Measurements from ENCODE around the gene CHST15.

CHST15 gene

GRCh38 chr10:124025660-124026588 lies 67.5 kb downstream of the CHST15 start:
- H3K4me1 Mint-ChIP-seq, result peaks cover 51% of the 10 kb centered on the region
- H3K36me3 Mint-ChIP-seq (ENCODE audit: low read depth), result peaks cover 8% of the 10 kb centered on the region
- H3K27me3 Mint-ChIP-seq (ENCODE audit: low read depth), result peaks cover 16% of the 10 kb centered on the region
- no peaks in the 10 kb centered on the region for H3K9me3 Mint-ChIP-seq
- peak overlapping the region; percentile 57 to 87 (median 78) for H3K27ac Mint-ChIP-seq
- no peak overlapping the region for H3K4me3 Mint-ChIP-seq
- peak in 2 of 3 experiments; percentile 39 to 50 for TF ChIP-seq CTCF (IDR thresholded peaks at IDR 0.05; ENCODE audit: unreplicated experiment in 3 of 3)

GRCh38 chr10:124025152-124025551 lies 68.2 kb downstream of the CHST15 start:
- H3K9me3 Mint-ChIP-seq, result no peaks in the 10 kb centered on the region
- peaks cover 8% of the 10 kb centered on the region for H3K36me3 Mint-ChIP-seq (ENCODE audit: low read depth)
- no peak overlapping the region for H3K27ac Mint-ChIP-seq
- peaks cover 14% of the 10 kb centered on the region for H3K27me3 Mint-ChIP-seq (ENCODE audit: low read depth)
- peaks cover 57% of the 10 kb centered on the region for H3K4me1 Mint-ChIP-seq
- no peak overlapping the region for H3K4me3 Mint-ChIP-seq
- TF ChIP-seq CTCF (IDR thresholded peaks at IDR 0.05; ENCODE audit: unreplicated experiment in 3 of 3), result no peak

GRCh38 chr10:124022066-124022465 lies 71.3 kb downstream of the CHST15 start:
- Mint-ChIP-seq H3K4me1 (peaks cover 44% of the 10 kb centered on the region), H3K27me3 (ENCODE audit: low read depth) (peaks cover 12% of the 10 kb centered on the region), H3K27ac (no peak overlapping the region), H3K9me3 (no peaks in the 10 kb centered on the region), H3K4me3 (no peak overlapping the region), H3K36me3 (ENCODE audit: low read depth) (peaks cover 11% of the 10 kb centered on the region)
- TF ChIP-seq CTCF (IDR thresholded peaks at IDR 0.05; ENCODE audit: unreplicated experiment in 3 of 3), result no peak

GRCh38 chr10:124020981-124021815 lies 72.2 kb downstream of the CHST15 start:
- no peak overlapping the region for H3K27ac Mint-ChIP-seq
- no peaks in the 10 kb centered on the region for H3K9me3 Mint-ChIP-seq
- peaks cover 11% of the 10 kb centered on the region for H3K36me3 Mint-ChIP-seq (ENCODE audit: low read depth)
- peaks cover 12% of the 10 kb centered on the region for H3K27me3 Mint-ChIP-seq (ENCODE audit: low read depth)
- peaks cover 43% of the 10 kb centered on the region for H3K4me1 Mint-ChIP-seq
- H3K4me3 Mint-ChIP-seq, result no peak overlapping the region
- no peak for TF ChIP-seq CTCF (IDR thresholded peaks at IDR 0.05; ENCODE audit: unreplicated experiment in 3 of 3)

- H3K36me3 Mint-ChIP-seq (ENCODE audit: low read depth), result peaks cover 11% of the 10 kb centered on the region
- TF ChIP-seq CTCF (IDR thresholded peaks at IDR 0.05; ENCODE audit: unreplicated experiment in 3 of 3), result no peak
- H3K9me3 Mint-ChIP-seq, result no peaks in the 10 kb centered on the region
- peaks cover 33% of the 10 kb centered on the region for H3K4me1 Mint-ChIP-seq
- peaks cover 12% of the 10 kb centered on the region for H3K27me3 Mint-ChIP-seq (ENCODE audit: low read depth)
- H3K27ac Mint-ChIP-seq, result no peak overlapping the region
- H3K4me3 Mint-ChIP-seq, result no peak overlapping the region
These were observed 73.3 kb downstream of the CHST15 start for GRCh38 chr10:124019886-124020797.
